HG02571 (cell line): ENCODE measurements around the gene GUCY2F.

Source experiments
- ATAC-seq: cut with Tn5 transposase; IDR thresholded peaks from one replicate; pipeline ENCODE4 v1.9.1; 2021; ENCODE audit warnings: mild to moderate bottlenecking, moderate library complexity; ENCODE audit not compliant: unreplicated experiment

Gene GUCY2F

GRCh38 chrX:109344678-109345077 is 137.2 kb downstream of the GUCY2F start:
- no peak for ATAC-seq

GRCh38 chrX:109344101-109344500 is 137.8 kb downstream of the GUCY2F start:
- ATAC-seq = no peak

DNA sequence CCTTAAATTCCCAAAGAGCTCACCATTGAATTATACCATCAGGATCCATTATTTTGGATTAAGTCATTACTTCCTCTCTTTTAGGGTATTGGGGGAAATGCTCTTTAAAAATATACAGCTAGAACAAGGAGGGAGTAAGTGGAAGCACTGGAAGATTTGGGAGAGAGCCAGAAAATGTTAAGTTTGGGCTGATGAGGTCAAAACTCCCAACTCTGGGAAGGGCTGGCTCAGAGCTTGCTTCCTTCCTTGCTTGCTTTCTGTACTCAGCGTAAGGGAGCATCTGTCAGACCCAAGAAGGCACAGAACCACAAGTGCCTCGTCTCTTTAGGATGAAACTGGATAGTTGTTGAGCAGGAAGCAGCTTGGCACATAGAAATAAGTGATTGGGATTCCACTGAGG is 138.2 kb downstream of the GUCY2F start:
- ATAC-seq = no peak

GRCh38 chrX:109336141-109336540 is 145.7 kb downstream of the GUCY2F start:
- no peak for ATAC-seq

DNA sequence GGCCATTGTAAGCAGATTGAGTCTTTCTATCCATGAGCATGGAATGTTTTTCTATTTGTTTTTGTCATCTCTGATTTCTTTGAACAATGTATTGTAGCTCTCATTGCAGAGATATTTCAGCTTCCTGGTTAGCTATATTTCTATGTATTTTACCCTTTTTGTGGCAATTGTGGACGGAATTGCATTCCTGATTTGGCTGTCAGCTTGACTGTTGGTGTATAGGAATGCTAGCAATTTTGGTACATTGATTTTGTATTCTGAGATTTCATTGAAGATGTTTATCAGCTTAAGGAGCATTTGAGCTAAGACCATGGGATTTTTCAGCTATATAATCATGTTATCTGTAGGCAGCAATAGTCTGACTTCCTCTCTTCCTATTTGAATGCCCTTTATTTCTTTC is 154.6 kb downstream of the GUCY2F start:
- ATAC-seq = no peak
